ENCODE measurements around the gene PCK1. TPM values are rescaled to one million over a fixed set of nuclear protein-coding genes. Genes with fewer than 3 reads are reported as not detected.

The PCK1 gene
- total RNA-seq, 3 donors from 2014 or later = 27.2 to 252 (median 29.3) TPM

DNA sequence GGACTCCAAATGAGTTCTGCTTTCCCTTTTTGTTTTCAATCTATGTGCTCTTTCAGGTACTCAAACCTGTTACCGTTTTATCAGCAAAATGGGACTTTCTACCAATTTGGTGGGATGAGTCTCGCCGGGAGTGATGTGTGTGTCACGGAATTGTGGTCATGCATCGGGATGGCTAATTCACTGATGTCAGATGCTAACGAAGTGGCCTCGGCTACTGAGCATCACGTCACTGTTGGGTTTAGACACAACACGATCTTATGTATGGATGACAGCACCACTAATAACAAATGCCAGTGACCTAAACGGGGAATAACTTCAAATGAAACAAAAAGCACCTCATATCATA, 1.6 kb upstream of the PCK1 start:
- Histone ChIP-seq H3K9me3 (no peaks in the 10 kb centered on the region), H3K4me1 (no peaks in the 10 kb centered on the region), H3K36me3 (no peaks in the 10 kb centered on the region), H3K27ac (no peak overlapping the region), H3K4me3 (no peak overlapping the region), H3K27me3 (peaks cover 0 to 21% of the 10 kb centered on the region in 2 donors)
- intact Hi-C loops (cut with DNase I; ENCODE audit: low total_unique reads) = loop anchor here (5.0 kb wide), 1 partner anchor 1227 kb away; no protein-coding TSS in a partner anchor
- TF ChIP-seq POLR2AphosphoS5 (IDR thresholded peaks at IDR 0.05) (no peak), POLR2A (IDR thresholded peaks at IDR 0.05) (no peak)
- TF ChIP-seq, protein P1, sequence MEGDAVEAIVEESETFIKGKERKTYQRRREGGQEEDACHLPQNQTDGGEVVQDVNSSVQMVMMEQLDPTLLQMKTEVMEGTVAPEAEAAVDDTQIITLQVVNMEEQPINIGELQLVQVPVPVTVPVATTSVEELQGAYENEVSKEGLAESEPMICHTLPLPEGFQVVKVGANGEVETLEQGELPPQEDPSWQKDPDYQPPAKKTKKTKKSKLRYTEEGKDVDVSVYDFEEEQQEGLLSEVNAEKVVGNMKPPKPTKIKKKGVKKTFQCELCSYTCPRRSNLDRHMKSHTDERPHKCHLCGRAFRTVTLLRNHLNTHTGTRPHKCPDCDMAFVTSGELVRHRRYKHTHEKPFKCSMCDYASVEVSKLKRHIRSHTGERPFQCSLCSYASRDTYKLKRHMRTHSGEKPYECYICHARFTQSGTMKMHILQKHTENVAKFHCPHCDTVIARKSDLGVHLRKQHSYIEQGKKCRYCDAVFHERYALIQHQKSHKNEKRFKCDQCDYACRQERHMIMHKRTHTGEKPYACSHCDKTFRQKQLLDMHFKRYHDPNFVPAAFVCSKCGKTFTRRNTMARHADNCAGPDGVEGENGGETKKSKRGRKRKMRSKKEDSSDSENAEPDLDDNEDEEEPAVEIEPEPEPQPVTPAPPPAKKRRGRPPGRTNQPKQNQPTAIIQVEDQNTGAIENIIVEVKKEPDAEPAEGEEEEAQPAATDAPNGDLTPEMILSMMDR (IDR thresholded peaks at IDR 0.05) = no peak
- DNase-seq (ENCODE audit: low spot score in 2 of 2) = no peak

DNA sequence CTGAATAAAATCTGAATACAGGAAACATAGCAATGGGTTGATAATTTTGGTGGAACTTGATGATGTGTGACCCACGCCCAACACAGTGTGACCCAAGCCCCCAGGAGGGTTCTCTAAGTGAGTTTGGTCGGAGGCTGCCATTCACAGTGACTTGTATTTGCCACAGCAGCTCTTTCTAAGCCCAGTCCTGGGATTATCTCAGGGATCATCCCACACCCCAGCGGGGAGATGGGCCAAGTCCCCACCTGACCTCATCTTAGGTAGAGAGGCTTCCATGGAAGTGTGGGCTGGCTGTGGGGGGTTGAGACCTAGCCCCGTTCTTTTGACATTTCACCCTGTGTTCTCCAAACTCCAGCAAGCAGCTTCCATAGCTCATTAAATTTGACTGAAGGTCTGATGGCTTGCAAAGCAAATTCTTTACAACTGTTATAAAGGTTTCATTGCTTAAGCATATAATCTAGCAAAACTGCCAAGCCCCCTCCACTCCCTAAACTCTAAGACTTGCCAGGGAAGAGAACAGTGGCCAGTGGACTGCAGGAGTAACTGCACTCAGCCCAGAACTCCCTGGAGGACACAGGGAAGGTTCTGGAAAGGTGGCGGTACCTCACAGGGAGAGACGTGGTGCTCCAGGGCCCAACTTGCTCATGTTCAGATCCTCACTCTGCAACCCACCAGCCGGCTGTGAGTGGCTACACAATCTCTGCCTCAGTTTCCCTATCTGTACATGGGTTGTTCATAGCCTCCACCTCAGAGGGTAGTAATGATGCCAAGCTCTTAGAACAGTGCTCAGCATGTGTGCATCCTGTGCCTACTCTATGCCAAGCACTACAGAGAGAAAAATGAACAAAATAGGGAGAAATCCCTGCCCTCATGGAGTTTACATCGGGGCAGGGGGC, 1.0 kb upstream of the PCK1 start:
- Histone ChIP-seq H3K27me3 (peaks cover 0 to 18% of the 10 kb centered on the region in 2 donors), H3K4me1 (no peaks in the 10 kb centered on the region), H3K27ac (no peak overlapping the region), H3K4me3 (no peak overlapping the region), H3K9me3 (no peaks in the 10 kb centered on the region), H3K36me3 (no peaks in the 10 kb centered on the region)
- intact Hi-C loops (cut with DNase I; ENCODE audit: low total_unique reads) = loop anchor here (5.0 kb wide), 1 partner anchor 1228 kb away; no protein-coding TSS in a partner anchor
- DNase-seq (ENCODE audit: low spot score in 2 of 2) = no peak
- TF ChIP-seq, protein P1 (IDR thresholded peaks at IDR 0.05) = no peak
- no peak for TF ChIP-seq POLR2AphosphoS5 (IDR thresholded peaks at IDR 0.05)
- TF ChIP-seq POLR2A (IDR thresholded peaks at IDR 0.05) = no peak

DNA sequence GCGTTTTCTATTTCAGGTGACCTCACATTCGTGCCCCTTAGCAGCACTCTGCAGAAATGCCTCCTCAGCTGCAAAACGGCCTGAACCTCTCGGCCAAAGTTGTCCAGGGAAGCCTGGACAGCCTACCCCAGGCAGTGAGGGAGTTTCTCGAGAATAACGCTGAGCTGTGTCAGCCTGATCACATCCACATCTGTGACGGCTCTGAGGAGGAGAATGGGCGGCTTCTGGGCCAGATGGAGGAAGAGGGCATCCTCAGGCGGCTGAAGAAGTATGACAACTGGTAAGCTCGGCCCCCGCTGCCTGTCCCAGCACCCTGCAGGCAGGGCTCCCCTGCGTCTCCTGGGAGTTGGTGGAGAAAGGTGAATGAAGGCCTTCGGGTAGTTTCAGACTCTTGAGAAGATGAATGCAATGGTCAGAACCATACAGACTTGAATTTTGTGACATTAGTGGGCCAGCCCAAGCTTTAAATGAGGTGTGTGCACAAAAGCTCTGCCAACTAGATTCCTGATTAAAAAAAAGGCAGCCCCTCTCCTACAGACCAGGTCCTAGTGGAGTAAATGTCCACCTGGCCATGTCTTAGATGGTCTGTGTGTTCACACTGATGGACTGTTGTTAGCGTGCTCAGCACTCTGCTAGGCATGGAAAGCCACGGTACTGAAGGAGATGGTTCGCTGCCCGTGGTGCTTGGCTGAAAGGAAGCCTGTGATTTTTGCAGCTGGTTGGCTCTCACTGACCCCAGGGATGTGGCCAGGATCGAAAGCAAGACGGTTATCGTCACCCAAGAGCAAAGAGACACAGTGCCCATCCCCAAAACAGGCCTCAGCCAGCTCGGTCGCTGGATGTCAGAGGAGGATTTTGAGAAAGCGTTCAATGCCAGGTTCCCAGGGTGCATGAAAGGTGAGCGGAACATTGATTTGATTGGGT, 708 bp downstream of the PCK1 start:
- no peak overlapping the region for H3K27ac ChIP-seq
- TF ChIP-seq POLR2AphosphoS5 (IDR thresholded peaks at IDR 0.05) (no peak), POLR2A (IDR thresholded peaks at IDR 0.05) (no peak)
- TF ChIP-seq, protein P1 (IDR thresholded peaks at IDR 0.05) = no peak
- H3K4me1 ChIP-seq = no peaks in the 10 kb centered on the region
- no peaks in the 10 kb centered on the region for H3K9me3 ChIP-seq
- H3K27me3 ChIP-seq = peaks cover 0 to 18% of the 10 kb centered on the region in 2 donors
- H3K36me3 ChIP-seq = no peaks in the 10 kb centered on the region
- intact Hi-C loops (cut with DNase I; ENCODE audit: low total_unique reads) = no loop called here
- no peak overlapping the region for H3K4me3 ChIP-seq
- no peak for DNase-seq (ENCODE audit: low spot score in 2 of 2)

DNA sequence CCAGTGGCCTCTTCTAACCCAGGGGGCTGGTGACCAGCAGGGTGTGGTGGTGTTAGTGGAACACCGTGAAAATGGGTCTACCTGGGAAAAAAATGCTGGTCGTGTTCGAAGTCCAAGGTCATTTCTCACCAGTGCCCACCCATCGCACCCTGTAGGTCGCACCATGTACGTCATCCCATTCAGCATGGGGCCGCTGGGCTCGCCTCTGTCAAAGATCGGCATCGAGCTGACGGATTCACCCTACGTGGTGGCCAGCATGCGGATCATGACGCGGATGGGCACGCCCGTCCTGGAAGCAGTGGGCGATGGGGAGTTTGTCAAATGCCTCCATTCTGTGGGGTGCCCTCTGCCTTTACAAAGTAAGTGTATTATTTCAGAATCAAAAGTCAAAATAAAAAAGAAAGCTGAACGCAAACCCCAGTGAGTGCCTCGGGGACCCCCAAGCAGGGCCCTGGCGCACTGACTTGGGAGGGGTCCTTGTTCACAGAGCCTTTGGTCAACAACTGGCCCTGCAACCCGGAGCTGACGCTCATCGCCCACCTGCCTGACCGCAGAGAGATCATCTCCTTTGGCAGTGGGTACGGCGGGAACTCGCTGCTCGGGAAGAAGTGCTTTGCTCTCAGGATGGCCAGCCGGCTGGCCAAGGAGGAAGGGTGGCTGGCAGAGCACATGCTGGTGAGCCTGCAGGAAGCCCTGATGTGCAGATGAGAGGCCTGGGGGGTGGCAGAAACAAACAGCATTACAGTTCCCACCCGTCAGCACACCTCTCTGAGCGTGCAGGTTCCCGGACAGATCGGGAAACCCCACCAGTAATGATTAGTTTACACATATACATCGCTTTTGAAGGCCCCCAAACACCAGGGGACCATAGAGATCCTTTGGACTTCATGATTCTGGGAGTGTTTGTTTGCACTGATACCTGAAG, 1.9 kb downstream of the PCK1 start:
- H3K9me3 ChIP-seq = no peaks in the 10 kb centered on the region
- no peaks in the 10 kb centered on the region for H3K36me3 ChIP-seq
- H3K4me3 ChIP-seq = no peak overlapping the region
- TF ChIP-seq, protein P1 (IDR thresholded peaks at IDR 0.05) = no peak
- TF ChIP-seq POLR2A (IDR thresholded peaks at IDR 0.05) (no peak), POLR2AphosphoS5 (IDR thresholded peaks at IDR 0.05) (no peak)
- intact Hi-C loops (cut with DNase I; ENCODE audit: low total_unique reads) = no loop called here
- no peak overlapping the region for H3K27ac ChIP-seq
- H3K4me1 ChIP-seq = no peaks in the 10 kb centered on the region
- peaks cover 0 to 19% of the 10 kb centered on the region in 2 donors for H3K27me3 ChIP-seq
- DNase-seq (ENCODE audit: low spot score in 2 of 2) = no peak

Measured in breast epithelium (tissue), 4 donors.